Stimulated activated CD4-positive, alpha-beta T cell treated with anti-CD3 and anti-CD28 coated beads, Interleukin-15, amount 100 ng/mL, for 24 hours (primary cell): ENCODE data around the gene MAP1B.
"Not testable (repeated sequence)": the region's sequence is repeated elsewhere in the genome, so short reads cannot be mapped to it uniquely, and the experiment has no call there.

ENCODE experiments used
- DNase-seq: peaks from one replicate; pipeline ENCODE4 v3.0.0-alpha.2; 2020

Gene MAP1B

DNA sequence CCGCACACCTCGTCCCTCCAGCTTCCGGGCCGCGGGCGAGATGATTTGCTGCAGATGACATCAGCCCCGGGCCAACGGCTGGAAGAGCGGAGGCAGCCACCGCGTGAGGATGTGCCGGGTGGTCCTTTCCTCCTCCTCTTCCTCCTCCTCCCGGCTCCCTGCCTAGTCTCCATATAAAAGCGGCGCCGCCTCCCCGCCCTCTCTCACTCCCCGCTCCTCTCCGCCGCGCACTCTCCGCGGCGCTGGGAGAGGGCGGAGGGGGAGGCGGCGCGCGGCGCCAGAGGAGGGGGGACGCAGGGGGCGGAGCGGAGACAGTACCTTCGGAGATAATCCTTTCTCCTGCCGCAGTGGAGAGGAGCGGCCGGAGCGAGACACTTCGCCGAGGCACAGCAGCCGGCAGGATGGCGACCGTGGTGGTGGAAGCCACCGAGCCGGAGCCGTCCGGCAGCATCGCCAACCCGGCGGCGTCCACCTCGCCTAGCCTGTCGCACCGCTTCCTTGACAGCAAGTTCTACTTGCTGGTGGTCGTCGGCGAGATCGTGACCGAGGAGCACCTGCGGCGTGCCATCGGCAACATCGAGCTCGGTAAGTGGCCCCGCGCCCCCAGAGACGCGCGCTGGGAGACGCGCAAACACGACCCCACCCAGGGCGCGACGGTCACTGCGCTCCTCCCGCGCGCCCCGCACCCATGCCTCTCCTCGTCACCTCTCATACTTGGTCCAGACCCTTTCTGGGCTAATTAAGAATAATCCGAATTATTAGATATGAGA lies at the start of gene MAP1B:
TSS of gene MAP1B (plus strand) at position 345 of the 770 bp plus-strand sequence. CDS start at position 402, 57 bp downstream.
- peak; percentile 15 for DNase-seq

DNA sequence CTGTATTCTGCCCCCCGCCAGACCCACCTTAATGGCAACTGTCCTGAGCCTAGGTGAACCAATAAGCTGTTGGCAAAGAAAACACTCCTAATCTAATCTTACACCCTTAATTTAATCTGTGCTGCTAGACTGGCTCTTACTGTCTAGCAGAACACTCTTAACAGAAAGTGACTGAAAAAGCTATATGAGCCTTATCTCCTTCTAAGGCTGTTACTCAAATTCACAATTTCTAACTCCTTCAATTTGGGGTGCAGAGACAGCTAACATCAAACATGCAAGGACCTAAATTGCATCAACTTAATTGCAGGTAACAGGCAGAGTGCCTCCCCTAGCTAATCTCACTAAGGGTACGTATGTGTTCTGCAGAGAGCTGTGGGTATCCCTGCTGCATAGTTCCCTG lies 49.5 kb upstream of the MAP1B start:
- no peak for DNase-seq

DNA sequence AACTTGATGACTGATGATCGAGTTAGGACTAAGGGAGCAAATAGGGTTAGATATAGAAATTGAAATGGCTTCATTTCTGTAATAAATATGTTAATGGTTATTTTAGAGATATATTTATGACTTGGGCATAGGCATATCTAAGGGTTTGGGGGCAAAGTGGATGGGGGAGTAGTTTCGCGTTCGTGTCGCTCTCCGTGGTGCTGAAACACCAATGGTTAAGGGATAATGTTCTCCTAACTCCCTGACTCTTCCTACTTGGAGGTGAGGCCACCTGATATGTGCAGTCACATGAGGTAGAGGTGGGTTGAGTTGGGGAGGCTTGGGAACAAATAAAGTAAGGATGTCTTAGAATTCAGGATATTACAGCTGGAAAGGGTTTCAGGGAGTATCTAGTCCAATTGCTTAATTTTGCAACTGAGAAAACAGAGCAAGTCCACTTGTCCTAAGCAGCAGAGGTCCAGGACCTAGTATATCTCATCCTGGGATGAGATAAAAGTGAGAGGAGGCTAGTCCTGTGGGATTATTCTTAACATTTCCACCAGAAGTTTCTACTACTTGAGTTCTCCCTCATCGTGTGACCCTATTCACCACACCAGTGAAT lies 44.0 kb upstream of the MAP1B start:
- DNase-seq: peak; percentile 20

DNA sequence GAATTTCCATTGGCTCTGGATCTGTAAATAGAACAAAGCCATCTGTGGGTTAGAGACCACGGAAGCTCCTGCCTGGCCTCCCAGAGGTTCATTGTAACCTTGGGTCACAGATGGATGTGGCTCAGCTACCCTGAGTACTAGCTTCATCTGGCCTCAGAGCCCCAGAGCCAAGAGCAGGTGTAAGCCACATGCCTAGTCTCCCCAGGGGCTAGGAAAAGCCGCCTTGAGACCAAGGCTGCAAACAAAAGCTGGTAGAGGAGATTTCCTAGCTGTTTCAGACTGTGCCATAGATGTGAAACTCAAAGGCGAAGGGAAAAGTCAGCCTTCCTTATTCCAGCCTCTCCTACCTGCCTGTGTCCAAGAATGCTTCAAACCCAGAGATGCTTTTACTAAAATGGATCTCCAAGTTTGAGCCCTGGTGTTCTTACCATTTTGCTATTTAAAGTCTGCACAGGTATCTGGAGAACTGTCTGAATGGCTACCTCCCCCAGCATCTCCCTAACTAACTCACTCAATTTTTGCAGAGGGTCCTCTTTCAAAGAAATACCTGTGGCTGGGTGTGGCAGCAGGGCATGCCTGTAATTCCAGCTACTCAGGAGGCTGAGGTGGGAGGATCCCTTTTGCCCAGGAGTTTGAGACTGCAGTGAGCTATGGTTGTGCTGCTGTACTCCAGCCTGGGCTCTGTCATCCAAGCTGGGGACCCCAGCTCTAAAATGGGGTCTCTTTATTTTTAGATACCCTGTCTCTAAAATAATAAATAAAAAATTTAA lies 42.3 kb upstream of the MAP1B start:
- no peak for DNase-seq

DNA sequence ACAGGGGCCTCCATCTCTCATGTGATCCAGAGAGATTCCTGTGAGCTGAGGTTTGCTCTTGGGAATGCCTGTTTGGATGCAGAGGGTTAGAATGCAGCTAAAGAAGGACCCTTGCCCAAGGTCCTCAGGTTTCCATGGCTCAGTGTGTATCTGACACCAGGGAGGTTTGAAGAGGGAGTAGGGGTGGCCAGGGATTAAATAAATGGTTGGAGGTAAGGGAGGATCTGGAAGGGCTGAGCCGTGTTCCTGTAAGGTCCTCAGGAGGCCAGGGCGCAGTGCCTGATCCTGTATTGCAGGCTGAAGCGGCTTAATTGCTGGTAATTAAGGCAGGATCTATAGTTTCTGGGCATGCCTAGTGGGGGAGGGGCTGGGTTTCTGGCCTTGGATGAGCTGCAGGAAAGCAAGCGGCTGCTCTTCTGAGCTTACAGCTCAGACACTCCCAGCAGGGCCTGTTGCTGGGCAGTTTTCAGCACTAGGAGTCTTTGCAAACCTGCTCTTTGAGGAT lies 41.5 kb upstream of the MAP1B start:
- no peak for DNase-seq

DNA sequence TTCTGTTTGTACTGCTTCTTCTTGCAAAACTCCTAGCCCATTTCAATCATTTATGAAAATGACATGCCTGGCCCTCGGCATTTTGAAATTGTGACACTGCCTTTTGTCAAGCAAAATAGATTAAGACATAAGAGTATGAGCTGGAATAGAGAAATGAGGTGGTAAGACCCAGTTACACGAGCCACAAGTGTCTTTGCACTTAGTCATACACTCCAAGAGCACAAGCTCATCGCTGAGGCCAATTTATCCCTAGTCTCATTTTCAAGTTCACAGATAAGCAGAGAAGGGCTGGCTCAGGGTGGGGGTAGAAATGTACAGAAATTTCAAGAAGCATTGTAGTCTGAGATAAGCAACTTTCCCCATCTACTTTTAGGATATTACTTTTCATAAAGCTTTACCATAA lies 40.6 kb upstream of the MAP1B start:
- no peak for DNase-seq

DNA sequence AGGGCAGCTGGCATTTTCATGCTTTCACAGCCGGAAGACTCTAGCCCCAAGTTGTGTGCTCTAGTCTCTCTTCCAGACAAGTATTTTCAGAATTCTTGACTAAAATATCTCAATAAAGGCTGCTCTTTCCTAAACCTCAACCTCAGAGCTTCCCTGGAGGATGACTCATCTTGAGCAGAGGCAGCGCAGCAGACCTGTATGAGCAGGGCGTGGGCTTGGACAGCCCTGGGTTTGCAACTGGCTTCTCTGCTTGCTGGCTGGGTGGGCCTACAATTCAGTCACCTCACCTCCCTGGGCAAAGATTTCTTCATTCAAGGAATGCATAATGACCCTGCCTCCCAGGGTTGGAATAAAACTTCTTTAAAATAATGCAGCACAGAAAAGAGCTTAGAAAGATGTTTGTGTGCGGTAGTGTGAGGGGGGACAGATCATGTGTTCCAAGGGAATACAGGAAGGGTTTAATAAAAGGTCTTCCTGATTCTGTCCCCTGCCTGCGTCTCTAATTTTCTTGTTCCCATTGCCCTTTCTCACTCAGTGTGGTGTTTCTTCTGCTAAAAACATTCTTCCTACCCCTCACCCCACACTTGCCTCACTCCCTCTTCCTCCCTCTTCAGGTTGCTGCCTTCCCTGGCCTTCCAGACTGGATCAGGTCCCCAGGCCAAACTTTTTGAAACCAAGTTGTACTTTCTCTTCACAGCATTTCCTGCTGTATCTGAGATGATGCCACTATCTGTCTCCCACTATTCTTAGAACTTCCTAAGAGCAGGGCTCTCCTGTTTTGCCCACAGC lies 39.4 kb upstream of the MAP1B start:
- DNase-seq: no peak

DNA sequence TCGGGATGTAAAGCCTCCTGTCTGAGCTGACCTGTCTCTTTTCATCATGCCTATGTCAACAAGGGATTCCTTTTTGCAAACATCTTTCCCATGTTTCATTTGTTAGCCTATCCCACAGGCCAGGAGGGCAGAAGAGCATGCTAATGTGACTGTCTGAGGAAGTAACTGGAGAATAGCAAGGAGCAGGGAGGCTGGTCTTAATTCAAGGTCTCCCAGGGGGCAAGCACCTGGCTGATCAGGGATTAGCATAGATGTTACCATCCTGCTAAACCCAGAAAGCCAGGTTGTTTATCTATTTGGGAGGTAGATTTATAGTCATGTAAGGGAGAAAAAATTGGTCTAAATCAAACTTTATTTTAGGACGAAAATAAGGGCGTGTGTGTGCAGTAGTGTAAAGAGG lies 36.7 kb upstream of the MAP1B start:
- no peak for DNase-seq

DNA sequence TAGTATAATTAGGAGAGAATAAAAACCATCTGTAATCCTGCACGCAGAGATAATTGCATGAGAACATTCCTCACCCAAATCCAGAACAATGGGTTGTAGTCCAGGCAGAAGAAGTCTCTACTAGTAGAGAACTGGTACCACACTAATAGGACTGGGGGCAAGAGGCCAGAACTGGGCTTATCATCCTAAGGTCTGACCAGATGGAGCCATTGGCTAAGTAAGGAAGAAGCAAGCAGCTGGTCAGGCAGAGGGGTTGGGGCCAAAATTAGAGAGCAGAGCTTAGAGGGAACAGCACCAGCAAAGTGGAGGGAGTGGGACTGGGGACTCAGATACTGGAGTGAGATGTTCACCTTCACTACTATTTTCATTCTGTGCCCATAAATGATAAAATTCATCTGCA lies 35.4 kb upstream of the MAP1B start:
- no peak for DNase-seq

DNA sequence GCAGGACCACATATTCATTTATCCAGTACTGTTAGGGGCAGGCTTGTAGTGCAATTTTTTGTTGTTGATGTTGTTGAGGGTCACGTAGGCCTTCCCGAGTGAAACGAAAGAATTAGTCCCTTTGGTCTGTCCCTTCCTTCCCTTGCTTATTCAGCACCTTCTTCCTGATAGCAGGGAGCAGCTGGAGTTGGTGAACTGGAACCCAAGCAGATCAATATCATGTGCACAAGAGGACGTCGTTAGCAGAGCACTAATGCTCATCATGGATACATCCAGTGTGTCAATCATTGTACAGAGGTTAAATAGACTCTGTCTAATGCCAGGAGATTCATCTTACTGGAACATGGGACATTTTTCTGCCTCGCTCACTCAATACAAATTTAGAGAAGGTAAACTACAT lies 33.0 kb upstream of the MAP1B start:
- no peak for DNase-seq

DNA sequence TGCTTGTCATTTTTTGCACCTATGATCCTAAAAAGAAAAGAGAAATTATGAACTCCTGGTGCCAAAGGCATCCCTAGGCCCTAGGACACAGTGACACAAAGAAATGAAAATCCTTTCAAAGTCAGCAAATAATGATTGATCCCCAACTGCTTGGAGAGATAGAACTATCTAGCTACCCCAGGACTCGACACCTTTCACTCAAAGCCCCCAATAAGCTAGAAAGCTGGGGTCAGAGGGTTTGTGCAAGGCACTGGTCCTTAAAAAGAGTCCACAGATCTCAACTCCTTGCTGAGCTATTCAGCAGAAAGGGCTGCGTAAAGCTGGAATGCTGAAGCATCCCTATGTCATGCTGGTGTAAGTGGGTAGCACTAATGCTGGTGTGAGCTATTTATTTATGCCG lies 31.8 kb upstream of the MAP1B start:
- DNase-seq: no peak

DNA sequence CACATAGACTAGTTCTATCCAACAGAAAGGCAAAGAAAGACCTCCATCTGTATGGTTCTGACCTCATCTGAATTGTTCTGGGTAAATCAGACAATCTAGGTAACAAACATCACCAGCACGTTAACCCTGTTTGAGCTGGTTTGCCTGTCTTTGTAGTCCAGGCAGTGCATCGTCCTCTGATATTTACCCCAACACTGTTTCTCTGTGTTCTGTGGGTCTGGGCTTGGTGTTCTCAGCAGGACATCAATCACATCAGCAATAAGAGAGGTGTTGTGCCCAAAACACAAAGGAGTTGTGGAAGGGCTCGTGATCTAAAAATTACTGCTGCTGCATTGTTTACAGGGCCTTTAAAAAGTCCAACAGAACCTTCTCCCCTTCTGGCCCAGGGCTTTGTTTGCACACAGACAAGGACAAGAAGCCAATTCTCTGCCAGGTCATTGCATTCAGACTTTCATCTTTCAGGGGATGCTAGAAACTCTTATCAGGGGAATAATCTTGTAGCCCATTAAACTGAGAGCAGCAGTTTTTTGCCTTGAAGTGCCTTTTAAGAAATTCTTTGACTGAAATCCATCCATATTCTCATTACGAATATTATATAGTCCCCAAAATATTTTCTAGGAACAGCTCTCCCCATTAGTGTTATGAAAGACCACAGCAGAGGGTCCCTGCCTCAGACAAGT lies 30.5 kb upstream of the MAP1B start:
- no peak for DNase-seq

DNA sequence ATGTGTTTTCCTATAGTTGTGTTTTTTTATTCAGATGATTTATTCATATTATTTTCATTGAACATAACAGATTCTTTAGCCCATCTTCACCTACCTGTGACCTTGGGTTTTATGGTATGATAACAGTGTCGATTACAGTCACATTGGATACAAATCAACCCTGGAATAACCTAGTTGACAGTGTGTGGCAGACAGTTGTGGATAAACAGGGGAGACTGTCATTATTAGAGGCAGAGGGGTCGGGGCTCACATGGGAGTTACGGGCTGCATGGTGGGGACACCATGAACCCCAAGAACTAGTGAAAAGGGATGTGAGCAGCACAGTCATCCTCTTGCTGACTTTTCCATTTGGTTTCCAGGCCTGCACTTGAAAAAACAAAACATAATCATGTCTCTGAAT lies 29.9 kb upstream of the MAP1B start:
- no peak for DNase-seq

DNA sequence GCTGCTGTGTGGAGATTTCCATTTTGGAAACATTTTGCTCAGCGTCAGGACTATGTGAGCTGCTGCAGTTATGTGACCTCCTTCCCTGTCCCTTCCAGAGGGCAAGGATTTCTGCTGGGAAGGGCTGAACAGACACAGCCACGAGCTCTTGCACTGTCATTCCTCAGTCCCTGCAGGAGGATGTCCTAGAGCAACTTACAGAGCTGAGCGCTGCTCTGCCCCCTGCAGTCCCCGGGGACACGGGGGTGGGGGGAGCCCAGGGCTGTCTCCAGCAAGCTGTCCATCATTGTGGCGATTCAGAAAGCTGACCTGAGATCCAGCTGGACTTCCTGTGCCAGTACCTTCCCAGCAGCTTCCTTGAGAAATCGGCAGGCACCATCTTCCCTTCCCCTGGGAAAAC lies 28.0 kb upstream of the MAP1B start:
- DNase-seq: no peak

DNA sequence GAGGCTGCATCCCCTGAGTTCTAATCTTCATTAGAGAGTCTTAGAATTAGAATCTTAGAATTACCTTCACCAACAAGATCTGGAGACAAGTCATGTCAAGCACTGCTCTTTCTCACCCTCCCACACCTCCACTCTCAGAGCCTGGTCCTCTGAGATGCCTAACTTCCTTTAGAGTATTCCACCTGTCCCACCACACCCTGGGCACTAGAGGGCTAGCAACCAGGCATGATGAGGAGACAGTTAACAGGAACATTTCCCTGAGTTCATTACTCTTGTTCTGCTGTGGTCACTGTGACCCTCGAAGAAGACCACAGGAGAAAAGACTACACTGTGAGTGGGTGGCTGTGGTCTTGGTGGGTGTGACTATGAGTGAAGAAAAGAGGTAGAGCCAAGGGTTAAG lies 25.2 kb upstream of the MAP1B start:
- no peak for DNase-seq

DNA sequence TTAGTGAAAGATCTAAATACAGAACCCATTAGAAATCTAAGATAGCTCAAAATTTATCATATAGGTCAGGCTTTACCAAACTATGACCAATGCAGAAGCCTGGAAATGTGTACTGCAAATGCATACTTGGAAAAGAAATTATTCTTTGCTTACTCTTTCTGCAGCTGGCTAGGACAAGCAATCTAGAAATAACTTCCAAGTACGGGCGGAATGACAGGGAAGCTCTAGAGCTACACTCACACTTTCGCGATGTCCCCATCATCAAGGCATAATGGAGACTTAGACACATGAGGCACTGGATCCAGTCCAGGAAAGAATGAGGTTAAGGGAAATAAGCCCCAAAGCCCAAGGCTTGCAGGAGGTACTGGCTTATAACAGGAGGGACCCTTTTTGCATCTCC lies 22.4 kb upstream of the MAP1B start:
- DNase-seq: no peak

DNA sequence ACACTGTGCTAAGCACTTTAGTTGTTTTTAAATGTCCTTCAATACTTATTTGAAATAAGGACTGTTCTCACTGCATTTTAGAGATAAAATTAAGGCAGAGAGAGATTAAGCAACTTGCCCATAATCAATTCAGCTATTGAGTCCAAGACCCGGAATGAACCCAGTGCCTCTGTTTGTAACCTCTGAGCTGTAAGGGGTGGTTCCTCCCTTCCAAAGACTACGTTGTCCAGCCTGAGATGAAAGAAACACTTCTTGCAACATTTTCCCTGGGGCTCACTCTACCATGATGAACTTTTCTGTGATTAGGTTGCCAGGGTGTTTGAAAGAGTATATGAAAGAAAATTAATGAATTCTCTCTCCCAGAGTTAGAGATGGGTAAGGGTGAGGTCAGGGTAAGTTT lies 22.0 kb upstream of the MAP1B start:
- DNase-seq: no peak

DNA sequence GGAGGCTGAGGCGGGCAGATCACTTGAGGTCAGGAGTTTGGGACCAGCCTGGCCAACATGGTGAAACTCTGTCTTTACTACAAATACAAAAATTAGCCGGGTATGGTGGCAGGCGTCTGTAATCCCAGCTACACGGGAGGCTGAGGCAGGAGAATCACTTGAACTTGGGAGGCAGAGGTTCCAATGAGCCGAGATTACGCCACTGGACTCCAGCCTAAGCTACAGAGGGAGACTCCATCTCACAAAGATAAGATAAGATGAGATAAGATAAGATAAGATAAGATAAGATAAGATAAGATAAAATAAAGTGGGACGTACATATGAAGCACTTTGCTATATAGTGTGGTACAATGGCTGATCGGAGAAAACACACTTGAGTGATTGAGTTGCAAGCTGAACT lies 17.6 kb upstream of the MAP1B start:
- not testable (repeated sequence) for DNase-seq

DNA sequence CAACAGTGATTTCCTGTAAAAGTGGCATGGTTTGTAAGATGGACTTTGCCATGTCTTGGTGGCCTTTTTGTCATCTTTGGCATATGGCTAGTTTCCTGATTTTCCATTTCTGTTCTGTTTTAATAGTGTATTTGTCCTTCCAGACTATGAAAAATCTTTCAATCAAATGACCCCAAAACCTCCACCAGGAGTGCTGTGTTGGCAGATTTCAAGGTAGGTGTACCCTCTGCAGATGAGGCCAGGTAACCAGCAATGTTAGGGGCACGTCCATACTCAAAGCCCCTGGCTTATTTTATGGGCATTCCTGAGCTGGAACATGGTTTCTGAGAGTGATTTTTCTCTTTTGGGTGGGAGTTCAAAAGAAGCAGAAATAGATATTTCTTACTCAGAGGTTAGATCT lies 15.2 kb upstream of the MAP1B start:
- no peak for DNase-seq

DNA sequence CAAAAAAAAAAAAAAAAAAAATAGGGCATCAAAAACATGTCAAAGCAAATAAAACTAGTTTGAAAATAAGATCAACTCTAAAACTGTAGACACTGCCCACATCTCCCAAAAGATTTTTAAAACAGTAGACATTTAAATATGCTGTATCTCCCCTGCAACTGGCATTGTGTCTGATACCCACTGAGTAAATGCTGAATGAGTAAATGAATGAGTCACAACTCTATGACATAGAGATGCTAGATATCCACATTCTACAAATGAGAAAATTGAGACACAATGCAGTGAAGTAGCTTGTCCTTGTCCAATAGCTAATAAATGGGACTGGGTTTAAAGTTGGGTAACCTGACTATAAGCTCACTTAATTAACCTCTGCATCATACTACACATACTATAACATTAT lies 14.1 kb upstream of the MAP1B start:
- no peak for DNase-seq

DNA sequence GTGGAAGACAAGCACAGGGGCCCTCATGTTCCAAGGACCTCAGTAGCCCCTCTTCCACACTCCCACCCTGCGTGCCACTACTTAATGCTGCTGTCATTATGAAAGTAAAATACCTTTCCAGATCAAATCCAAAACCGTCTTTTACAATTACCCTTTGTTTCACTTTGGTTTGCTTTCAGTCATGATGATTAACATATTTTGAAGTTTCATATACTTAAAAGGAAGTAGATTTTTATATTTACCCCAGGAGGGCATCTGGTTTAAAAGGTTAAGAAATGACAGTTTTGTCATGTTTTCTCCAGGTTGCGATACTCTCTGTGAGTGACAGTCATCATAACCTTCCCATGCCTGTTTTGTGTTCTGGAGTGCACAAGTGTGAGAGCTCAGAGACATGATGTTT lies 13.5 kb upstream of the MAP1B start:
- DNase-seq: no peak

DNA sequence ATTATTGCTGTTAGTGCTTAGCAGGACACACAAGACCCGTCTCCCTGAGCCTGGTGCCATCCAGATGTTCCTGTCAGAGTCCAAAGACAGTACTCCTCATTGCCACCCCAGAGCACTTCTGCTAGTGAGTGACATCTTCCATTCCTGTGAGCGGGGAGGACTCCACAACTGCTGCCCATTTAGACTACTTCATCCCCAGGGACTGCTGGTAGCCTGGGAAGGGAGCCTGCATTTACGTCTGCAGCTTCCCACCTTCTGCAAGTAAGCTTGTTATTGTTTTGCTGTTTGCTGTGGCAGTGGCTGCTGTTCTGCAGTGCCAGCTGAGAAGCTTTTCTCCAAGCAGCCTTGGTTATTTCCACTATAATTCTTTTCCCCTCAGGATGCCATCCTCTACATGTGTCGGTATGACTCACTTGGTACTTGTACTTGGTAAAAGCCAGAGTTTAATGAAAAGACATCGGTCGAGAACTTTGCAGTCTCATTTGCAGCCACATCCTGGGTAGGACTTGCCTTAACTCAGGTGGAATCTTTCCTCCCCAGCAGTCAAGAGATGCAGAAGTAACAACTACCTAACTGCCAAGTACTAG lies 10.6 kb upstream of the MAP1B start:
- DNase-seq: no peak
